HUES64 (cell line): Measurements from ENCODE around the gene IRX6.

Source experiments
- H3K27ac ChIP-seq: 2 replicates; pipeline ENCODE4 v1.7.0; 2013; ENCODE audit warnings: low read depth, low read length, inconsistent platforms
- H3K27me3 ChIP-seq: 2 replicates; pipeline ENCODE4 v1.6.1; 2013; ENCODE audit warnings: mild to moderate bottlenecking, low read length; ENCODE audit not compliant: insufficient read depth
- H3K36me3 ChIP-seq: 2 replicates; pipeline ENCODE4 v1.6.1; 2013; ENCODE audit warnings: mild to moderate bottlenecking, low read length; ENCODE audit not compliant: insufficient read depth
- H3K4me1 ChIP-seq: 2 replicates; pipeline ENCODE4 v1.6.1; 2013; ENCODE audit warnings: mild to moderate bottlenecking, low read length, moderate library complexity; ENCODE audit not compliant: insufficient read depth
- H3K4me3 ChIP-seq: 2 replicates; pipeline ENCODE4 v1.5.1; 2013; ENCODE audit warnings: mild to moderate bottlenecking, low read length, moderate library complexity
- H3K9ac ChIP-seq: 2 replicates; pipeline ENCODE4 v1.6.1; 2013; ENCODE audit warnings: mild to moderate bottlenecking, low read depth, low read length
- H3K9me3 ChIP-seq: 2 replicates; pipeline ENCODE4 v1.6.1; 2013; ENCODE audit warnings: low read depth, low read length; ENCODE audit not compliant: insufficient read depth
- WGBS: fragments of 150-250, 120-280 bp; methylation state at CpG from one replicate; pipeline ENCODE4 v1.1.7; 2013; ENCODE audit warnings: missing lambda C conversion rate; 5-methylcytosine and 5-hydroxymethylcytosine counted together

IRX6 gene

GRCh38 chr16:55324285-55325079 lies 479 bp downstream of the IRX6 start:
- WGBS = 1% methylated on average over 69 of the region's 70 CpGs
- H3K4me1 ChIP-seq = peaks cover 6% of the 10 kb centered on the region
- no peaks in the 10 kb centered on the region for H3K36me3 ChIP-seq
- H3K4me3 ChIP-seq = peak overlapping the region; percentile 63
- H3K9me3 ChIP-seq = no peaks in the 10 kb centered on the region
- no peak overlapping the region for H3K27ac ChIP-seq
- peaks cover 96% of the 10 kb centered on the region for H3K27me3 ChIP-seq
- H3K9ac ChIP-seq = no peak overlapping the region

- H3K9ac ChIP-seq = no peak overlapping the region
- 4% methylated on average over 12 of the region's 13 CpGs for WGBS
- H3K27me3 ChIP-seq = peaks cover 100% of the 10 kb centered on the region
- no peaks in the 10 kb centered on the region for H3K9me3 ChIP-seq
- peaks cover 8% of the 10 kb centered on the region for H3K4me1 ChIP-seq
- no peaks in the 10 kb centered on the region for H3K36me3 ChIP-seq
- H3K4me3 ChIP-seq = peak overlapping the region; percentile 63
- H3K27ac ChIP-seq = no peak overlapping the region
These were observed 1.1 kb downstream of the IRX6 start for GRCh38 chr16:55325080-55325447.

- Histone ChIP-seq H3K9ac (no peak overlapping the region), H3K27ac (no peak overlapping the region), H3K4me3 (no peak overlapping the region), H3K27me3 (peaks cover 100% of the 10 kb centered on the region), H3K36me3 (no peaks in the 10 kb centered on the region), H3K4me1 (peaks cover 10% of the 10 kb centered on the region), H3K9me3 (no peaks in the 10 kb centered on the region)
- WGBS = 13% methylated on average over 12 of the region's 12 CpGs
These were observed 1.6 kb downstream of the IRX6 start for GRCh38 chr16:55325458-55326109.

- peaks cover 100% of the 10 kb centered on the region for H3K27me3 ChIP-seq
- H3K4me3 ChIP-seq = no peak overlapping the region
- no peak overlapping the region for H3K9ac ChIP-seq
- 10% methylated on average over 18 of the region's 21 CpGs for WGBS
- H3K9me3 ChIP-seq = no peaks in the 10 kb centered on the region
- H3K27ac ChIP-seq = no peak overlapping the region
- no peaks in the 10 kb centered on the region for H3K36me3 ChIP-seq
- peaks cover 12% of the 10 kb centered on the region for H3K4me1 ChIP-seq
These were observed 2.5 kb downstream of the IRX6 start for GRCh38 chr16:55326261-55327092.

- Histone ChIP-seq H3K27ac (no peak overlapping the region), H3K4me1 (peaks cover 12% of the 10 kb centered on the region), H3K27me3 (peaks cover 100% of the 10 kb centered on the region), H3K36me3 (no peaks in the 10 kb centered on the region), H3K9ac (no peak overlapping the region), H3K9me3 (no peaks in the 10 kb centered on the region), H3K4me3 (peak overlapping the region; percentile 39)
- 3% methylated on average over 55 of the region's 55 CpGs for WGBS
These were observed 4.9 kb downstream of the IRX6 start for GRCh38 chr16:55328611-55329569.

- Histone ChIP-seq H3K27ac (no peak overlapping the region), H3K9me3 (no peaks in the 10 kb centered on the region), H3K4me1 (peaks cover 12% of the 10 kb centered on the region), H3K36me3 (no peaks in the 10 kb centered on the region), H3K4me3 (no peak overlapping the region), H3K9ac (no peak overlapping the region), H3K27me3 (peaks cover 100% of the 10 kb centered on the region)
- WGBS = 23% methylated on average over 8 of the region's 8 CpGs
These were observed 5.9 kb downstream of the IRX6 start for GRCh38 chr16:55329791-55330428.

- H3K27me3 ChIP-seq = peaks cover 100% of the 10 kb centered on the region
- no peaks in the 10 kb centered on the region for H3K9me3 ChIP-seq
- 0 out of 2 replicates have a peak overlapping the region, but pooled peaks have one; percentile 25 for H3K9ac ChIP-seq
- no peaks in the 10 kb centered on the region for H3K36me3 ChIP-seq
- no peak overlapping the region for H3K27ac ChIP-seq
- H3K4me3 ChIP-seq = peak overlapping the region; percentile 58
- WGBS = 3% methylated on average over 53 of the region's 53 CpGs
- peaks cover 12% of the 10 kb centered on the region for H3K4me1 ChIP-seq
These were observed 7.0 kb downstream of the IRX6 start for GRCh38 chr16:55330781-55331647.

- Histone ChIP-seq H3K4me1 (peaks cover 12% of the 10 kb centered on the region), H3K27me3 (peaks cover 100% of the 10 kb centered on the region)
These were observed 7.7 kb downstream of the IRX6 start for GRCh38 chr16:55331648-55332185.

GRCh38 chr16:55333684-55334083 lies 9.7 kb downstream of the IRX6 start:
- no peak overlapping the region for H3K27ac ChIP-seq
- peaks cover 12% of the 10 kb centered on the region for H3K4me1 ChIP-seq
- peaks cover 90% of the 10 kb centered on the region for H3K27me3 ChIP-seq
- no peak overlapping the region for H3K4me3 ChIP-seq
- no peaks in the 10 kb centered on the region for H3K36me3 ChIP-seq
- no peaks in the 10 kb centered on the region for H3K9me3 ChIP-seq
- H3K9ac ChIP-seq = no peak overlapping the region
- WGBS = 93% methylated on average over 2 of the region's 2 CpGs

More at GRCh38 chr16:55331648-55332185, 7.7 kb downstream of the IRX6 start:
- H3K4me3 ChIP-seq = peak overlapping the region; percentile 58
- 0 out of 2 replicates have a peak overlapping the region, but pooled peaks have one; percentile 25 for H3K9ac ChIP-seq
- WGBS = 9% methylated on average over 28 of the region's 28 CpGs
- no peak overlapping the region for H3K27ac ChIP-seq
- no peaks in the 10 kb centered on the region for H3K36me3 ChIP-seq
- no peaks in the 10 kb centered on the region for H3K9me3 ChIP-seq
